Panc1 (cell line): Measurements from ENCODE around the gene SAT1.

Source experiments
- CTCF ChIP-seq: fragments of 450-650 bp; IDR thresholded peaks from 2 replicates; pipeline ENCODE4 v1.5.1; 2017; ENCODE audit warnings: mild to moderate bottlenecking
- POLR2AphosphoS5 ChIP-seq: IDR thresholded peaks from 2 replicates; pipeline ENCODE4 v1.6.1; 2012; ENCODE audit warnings: mild to moderate bottlenecking, low read depth, low read length, moderate library complexity
- REST ChIP-seq, 2 experiments: IDR thresholded peaks; 2 replicates each; pipeline ENCODE4 v1.6.1; 2011 to 2012; ENCODE audit warnings: low read depth in 2 of 2, control low read depth in 1 of 2, low read length in 1 of 2, mild to moderate bottlenecking in 1 of 2, moderate library complexity in 1 of 2; ENCODE audit not compliant: insufficient read depth in 1 of 2
- SIN3A ChIP-seq: IDR thresholded peaks from 2 replicates; pipeline ENCODE4 v1.6.1; 2012; ENCODE audit warnings: low read depth, mild to moderate bottlenecking, low read length, moderate library complexity, borderline replicate concordance; ENCODE audit not compliant: insufficient read depth
- TCF7L2 ChIP-seq: IDR thresholded peaks from 2 replicates; pipeline ENCODE4 v1.6.1; 2011; ENCODE audit warnings: mild to moderate bottlenecking, low read depth, low read length, inconsistent platforms

- TF ChIP-seq CTCF (no peak), SIN3A (no peak), POLR2AphosphoS5 (no peak), TCF7L2 (no peak), REST (IDR thresholded peaks at IDR 0.05; ENCODE audit: insufficient read depth in 1 of 2, low read depth in 2 of 2, low read length in 1 of 2) (no peak)
Observed at GRCh38 chrX:23805389-23805788, 22.4 kb downstream of the SAT1 start.
